Ramos (cell line): ENCODE data around the gene HDAC7.

ENCODE experiments used
- in situ Hi-C: fragments of 300-500 bp; cut with MboI; formaldehyde crosslinking; loops from one replicate; pipeline ENCODE4 v1.14.3; 2022; ENCODE audit warnings: low sequenced_read_pairs; ENCODE audit not compliant: unreplicated experiment

Gene HDAC7

DNA sequence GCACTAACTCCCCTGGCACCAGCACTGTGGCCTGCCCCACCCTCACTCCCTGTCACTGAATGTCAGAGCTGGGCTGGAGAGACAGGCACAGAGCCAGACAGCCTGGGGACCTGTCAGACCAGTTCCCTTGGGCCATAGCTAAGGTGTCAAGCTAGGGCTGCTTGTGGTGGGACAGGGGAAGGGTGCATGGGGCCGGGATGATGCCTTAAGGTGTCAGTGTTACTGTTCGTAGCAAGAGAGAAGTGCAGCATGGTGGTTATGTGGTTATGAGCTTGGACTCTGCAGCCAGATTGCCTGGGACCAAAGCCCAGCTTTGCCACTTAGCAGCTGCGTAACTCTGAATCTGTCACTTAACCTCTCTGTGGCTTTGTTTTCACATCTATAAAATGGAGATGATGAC is 64.8 kb downstream of the HDAC7 start:
- in situ Hi-C loops = no loop called here

DNA sequence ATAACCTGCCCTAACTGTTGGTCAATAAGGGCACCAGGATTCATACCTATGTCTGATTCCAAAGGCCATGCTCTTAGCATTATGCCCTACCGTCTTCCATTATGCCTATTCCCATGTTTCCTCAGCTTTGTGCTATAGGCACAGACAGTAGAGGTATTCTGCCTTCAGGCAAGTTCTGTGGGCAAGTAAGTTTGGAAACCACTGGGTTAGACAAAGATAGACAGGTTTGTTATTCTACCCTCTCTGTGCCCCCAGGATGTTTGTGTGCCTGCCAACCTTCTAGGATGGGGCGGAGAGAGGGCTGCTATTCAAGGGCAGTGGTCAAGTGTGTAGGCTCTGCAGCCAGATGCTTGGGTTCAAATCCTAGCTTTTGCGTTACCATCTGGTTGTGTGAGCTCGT is 65.6 kb downstream of the HDAC7 start:
- in situ Hi-C loops = no loop called here

DNA sequence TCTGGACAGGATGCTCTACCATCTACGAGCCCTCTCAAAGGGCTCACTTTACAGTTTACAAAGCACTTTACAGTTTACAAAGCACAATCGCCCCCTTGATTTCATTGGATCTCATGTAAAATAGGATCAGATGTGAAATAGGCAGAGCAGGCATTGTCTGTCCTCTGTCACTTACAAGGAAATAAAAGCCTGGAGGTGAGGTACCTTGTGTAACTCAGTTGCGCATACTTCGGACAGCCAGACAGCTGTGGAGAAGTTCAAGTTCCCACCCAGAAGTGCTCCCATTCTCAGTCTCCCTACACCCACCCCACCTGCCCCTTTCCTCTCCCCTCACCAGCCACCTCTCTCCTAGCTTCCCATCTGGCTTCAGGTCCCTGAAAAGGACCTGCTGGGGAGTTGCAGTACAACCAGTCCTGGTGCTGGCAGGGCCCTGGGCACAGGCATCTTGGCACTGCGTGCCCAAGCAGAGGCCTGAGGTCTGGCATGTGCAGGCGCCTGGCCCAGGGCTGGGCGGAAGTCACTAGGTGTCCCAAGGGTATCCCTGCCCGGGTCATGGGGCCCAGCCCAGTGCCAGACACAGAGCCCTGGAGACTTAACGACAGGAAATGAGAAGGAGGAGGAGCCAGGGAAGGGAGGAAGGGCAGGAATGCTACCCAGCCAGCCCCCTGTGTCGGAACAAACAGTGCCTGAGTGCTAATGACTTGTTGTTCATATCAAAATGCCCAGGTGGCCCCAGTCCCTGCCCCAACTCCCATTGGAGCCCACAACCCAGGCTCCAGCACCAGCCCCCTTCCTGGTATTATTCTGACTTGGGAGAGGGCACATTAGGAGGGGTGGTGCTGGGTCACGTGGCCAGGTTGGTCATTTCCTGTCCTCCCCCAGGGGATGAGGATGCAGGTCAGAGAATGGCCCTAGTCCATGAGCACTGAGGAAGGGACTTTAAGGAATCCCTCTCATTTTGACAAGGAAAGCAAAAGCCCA is 66.4 kb downstream of the HDAC7 start:
- in situ Hi-C loops = no loop called here

DNA sequence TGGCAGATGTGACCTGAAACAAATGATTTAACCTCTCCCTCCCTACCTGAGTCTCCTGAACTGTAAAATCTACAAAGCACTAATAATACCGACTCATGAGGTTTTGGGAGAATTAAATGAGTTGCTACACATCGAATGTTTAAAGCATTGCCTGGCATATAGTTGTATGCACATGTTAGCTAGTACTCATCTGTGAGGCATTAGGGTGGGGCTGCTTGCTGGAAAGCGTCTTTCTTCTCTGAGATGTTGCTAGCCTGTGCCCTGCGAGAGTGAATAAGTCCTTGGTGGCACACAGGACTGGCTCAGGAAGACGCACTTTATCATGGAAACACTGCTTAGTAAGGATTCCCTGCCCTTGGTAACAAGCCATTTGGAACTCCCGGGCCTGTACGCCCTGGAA is 67.2 kb downstream of the HDAC7 start:
- in situ Hi-C loops = no loop called here

DNA sequence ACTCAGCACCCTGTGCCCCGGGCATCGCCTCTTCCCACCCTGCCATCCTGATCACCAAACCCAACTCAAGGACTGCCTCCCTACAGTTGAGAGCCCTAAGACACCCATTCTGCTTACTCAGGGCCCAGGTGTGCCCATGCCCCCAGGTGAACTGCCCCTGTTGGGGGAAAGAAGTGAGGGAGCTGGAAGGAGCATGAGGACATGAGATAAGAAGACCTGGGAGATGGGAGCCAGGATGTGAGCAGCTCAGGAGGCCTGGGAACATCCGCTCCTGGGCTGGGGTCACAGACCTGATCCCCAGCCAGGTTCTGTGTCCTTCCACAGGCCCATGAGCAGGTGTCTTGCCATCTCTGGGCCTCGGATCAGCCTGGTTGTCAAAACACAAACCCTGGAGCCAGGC is 67.6 kb downstream of the HDAC7 start:
- in situ Hi-C loops = no loop called here

DNA sequence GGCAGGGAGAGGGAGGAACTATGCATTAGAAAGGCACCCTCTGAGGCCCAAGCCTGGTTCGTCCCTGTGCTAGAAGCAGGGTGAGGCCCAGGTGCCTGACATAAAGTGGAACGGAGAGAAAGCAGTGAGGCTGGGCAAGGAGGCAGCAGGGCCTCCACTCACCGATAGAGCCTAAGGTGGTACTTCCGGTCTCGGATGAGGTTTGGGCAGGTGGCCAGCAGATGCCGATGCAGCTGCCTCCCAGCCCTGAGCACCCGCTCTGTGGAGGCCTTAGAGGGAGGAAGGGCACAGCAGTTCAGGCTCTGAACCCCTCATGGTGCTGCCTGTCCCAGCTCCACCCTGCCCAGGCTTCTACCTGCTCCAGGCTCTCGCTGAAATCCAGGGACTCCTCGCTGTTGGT is 68.1 kb downstream of the HDAC7 start:
- in situ Hi-C loops = no loop called here

DNA sequence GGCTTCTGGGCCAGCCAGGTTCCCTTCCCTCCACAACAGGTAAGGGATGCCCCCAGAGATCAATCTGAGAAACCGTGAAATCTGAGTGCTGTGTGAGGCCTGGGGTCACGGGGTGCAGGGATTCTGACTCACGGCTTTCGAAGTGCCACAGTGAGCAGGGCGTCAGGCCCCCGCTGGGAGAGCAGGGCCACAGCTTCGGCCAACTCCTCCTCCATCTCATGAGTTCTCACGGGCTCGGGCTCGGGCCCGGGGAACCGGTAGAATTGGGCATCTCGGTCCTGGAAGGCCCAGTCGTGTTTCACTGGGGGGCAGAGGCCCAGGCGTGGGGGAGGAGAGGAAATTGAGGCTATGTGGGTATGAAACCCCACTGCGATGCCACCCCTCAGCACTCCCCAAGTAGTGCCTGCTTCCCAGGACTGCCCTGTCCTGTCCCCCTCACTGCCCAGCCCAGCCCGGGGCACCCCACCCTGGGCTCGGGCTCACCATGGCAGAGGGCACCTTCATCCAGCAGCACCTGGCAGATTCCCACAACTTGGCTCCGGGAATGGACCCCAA is 68.7 kb downstream of the HDAC7 start:
- in situ Hi-C loops = no loop called here

DNA sequence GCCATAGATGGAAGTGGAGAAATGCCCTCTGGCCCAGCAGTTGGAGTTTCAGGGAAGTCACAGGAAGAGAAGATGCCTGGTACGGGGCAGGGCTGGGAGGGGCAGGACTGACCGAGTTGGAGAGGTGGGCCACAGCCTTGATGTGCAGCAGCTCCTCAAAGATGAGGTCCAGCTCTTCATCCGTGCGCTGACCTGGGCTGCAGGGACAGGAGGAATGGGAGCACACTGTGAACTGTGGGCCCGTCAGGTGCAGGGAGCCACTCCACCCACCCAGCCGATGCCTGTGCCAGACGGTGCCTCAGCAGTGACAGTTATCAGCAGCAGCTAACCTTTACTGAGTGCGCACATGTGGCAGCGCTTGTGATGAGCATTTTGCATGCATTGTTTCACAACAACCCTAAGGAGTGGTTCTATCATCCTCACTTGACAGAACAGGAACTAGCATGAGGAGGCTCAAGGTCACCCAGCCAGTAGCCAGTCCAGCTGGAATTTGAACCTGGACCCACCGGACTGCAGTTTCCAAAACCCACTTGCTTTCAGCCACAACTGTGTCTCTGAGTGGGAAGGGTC is 69.4 kb downstream of the HDAC7 start:
- in situ Hi-C loops = no loop called here

DNA sequence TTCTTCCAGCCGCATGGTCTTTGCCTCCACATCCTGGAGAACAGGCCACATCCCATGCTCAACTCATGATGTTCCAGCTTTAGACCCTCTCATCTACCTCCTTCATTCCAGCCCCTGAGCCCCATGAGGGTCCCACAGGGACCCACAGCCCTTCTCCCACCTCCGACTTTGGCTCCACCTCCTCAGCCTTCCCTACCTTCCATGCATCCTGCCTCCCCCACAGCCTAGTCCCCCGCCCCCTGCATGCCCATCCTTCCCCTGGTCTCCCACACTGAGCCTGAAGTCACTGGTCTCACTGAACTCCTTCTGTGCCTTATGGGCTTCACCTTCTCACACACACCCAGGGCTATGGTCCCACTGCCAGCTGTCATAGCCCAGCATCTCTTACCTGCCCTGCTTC is 70.8 kb downstream of the HDAC7 start:
- in situ Hi-C loops = no loop called here

DNA sequence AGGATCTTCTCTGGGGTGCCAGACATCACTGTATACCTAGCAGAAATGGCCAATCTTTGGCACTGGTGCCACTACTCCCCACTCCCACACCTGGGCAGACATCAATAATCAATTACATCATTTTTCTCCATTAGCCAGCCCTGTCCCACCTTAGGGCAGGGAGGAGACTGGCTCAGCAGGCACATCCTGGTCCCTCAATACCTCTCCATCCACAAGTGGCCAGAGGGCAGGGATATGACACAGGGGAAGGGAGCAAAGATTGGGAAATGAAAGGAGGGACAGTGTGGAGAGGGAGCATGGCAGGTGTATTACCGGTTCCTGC is 71.2 kb downstream of the HDAC7 start:
- in situ Hi-C loops = no loop called here

DNA sequence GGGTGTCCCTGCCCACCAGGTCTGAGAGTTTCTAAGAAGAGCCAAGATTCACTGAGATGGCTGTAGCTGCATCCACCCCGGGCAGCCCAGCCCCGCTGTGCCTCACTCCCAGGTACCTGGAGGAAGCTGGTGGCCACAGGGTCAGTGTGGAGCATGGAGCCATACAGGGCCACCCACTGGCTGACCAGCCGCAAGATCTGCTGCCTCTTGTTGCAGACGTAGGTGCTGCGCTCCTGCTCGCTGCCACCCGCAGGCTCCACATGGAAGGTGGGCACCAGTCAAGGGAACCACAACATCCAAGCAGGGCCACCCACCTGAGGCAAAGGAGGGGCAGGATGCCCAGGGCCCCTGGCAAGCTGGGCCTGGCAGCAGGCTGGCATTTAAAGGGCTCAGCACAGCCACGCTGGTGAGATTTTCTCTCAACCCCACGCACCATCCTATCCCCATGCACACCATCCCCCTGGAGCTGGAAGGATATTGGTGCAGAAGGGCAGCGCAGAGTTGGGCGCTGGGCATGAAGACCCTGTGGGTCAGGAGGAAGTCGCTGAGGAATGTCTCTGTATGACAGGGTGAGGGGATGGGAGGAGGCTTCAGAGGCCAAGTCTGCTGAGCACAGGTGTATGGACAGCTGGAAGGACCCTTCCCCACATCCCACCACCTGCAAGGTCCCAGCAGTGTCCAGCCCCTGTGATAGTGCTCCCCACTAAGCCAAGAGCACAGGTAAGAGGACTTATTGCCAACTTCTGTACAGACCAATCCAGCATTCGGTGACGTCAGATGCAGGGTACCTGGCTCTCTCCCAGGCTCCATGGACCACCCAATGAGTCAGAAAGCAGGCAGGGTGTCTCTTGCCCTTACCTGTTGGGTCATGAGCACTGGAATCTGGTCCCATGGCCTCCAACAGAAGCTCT is 71.9 kb downstream of the HDAC7 start:
- in situ Hi-C loops = no loop called here

DNA sequence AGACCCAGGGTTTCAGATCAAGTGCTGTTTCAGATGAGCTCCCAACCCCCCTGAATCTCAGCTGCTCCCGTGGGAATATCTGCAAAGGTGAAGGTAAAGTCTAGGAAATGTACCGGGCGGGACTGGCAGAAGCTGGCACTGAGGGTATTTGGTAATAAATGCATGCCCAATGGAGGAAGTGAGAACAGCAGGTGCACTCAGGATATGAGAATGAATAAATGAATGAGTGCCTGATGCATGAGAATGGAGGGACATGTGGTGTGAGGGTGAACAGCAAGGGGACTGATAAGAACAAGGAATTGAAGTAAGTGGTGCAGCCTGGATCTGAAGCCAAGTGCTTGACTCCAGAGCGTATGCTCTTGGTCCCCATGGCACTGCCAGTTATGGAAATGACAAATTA is 72.6 kb downstream of the HDAC7 start:
- in situ Hi-C loops = no loop called here

DNA sequence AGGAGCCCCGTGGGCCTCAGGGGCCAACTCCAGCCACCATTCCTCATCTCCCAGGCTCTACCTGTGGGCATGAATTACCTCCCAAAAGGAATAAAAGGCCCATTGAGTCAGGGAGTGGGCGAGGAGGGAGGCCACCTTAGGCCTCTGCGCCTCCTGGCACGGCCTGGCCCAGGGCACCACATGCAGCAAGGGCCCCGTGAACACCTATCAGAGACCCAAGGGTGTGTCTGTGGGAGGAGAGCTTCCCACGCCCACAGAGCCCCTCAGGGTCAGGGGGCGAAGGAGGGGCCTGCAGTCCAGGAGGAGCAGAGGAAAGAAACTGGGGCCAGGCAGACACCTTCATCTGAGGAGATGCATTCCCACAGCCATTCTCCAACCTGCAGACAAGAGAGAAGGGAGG is 73.2 kb downstream of the HDAC7 start:
- in situ Hi-C loops = no loop called here

DNA sequence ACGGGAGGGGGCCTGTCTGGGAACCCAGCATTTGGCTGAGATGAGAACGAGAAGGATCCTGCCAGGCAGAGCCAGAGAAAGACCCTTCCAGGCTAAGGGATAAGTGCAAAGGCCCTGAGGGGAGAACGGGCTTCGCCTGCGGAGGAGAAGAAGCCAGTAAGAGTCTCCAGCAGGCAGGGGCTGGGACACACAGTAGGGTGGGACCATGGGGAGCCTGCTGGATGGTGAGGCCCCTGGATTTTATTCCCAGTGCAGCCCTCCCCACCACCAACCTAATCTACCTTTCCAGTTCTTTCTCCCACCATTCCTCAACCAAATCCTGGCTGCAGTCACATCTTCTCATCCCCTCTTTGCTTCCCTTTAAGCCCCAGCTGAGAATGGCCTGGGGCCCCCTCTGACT is 73.6 kb downstream of the HDAC7 start:
- in situ Hi-C loops = no loop called here

DNA sequence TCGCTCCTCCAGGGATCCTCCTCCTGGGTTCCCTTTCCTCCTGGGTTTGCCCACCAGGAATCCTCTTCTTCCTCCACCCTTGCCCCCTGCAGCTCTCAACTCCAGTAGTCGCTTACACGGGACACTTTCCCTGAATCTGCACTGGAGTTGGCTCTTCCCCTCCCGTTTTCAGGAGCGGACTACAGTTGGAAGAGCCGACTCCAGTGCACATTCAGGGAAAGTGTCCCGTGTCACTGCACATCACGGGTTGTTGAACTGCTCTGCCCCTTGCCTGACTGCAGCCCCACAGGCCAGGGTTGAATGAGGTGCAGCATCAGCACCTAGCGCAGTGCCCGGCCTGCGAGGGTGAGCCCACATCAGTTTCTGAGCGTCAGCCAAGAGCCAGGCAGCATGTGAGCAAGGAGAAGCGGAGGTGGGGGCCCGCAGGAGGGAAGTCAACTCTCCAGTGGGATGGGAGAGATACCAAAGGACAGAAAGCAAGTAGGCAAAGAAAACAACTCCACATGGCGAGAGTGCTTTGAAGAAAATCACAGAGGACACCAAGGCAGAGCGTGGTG is 74.1 kb downstream of the HDAC7 start:
- in situ Hi-C loops = no loop called here

DNA sequence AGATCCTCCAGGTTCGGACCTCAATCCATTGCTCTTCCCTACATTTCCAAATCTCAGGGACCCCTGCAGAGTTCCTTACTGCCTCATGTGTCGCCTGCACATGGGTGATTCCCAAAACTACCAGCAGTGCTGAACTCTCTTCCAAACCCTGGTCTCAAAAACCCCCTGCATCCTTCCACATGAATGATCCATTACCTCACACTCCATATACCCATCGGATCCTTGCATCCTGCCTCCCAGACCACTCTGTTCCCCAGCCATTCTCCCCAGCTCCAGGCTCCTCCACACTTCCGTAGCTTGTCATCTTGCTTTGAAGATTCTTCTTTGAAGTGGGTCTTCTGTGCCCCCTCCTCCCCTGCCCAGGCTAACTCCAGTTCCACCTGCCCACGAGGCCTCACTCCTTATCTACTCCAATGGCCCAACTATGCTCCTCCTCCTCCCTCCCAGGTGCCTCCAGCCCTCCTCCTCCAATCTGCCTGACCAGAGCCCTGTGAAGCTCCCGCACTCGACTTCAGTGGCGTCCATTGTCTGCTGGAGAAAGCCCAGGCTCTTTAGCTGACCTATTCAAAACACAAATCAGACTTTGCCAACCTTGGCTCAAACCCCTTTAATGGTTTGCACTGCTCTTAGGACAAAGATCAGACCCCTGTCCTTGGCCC is 74.8 kb downstream of the HDAC7 start:
- in situ Hi-C loops = no loop called here

DNA sequence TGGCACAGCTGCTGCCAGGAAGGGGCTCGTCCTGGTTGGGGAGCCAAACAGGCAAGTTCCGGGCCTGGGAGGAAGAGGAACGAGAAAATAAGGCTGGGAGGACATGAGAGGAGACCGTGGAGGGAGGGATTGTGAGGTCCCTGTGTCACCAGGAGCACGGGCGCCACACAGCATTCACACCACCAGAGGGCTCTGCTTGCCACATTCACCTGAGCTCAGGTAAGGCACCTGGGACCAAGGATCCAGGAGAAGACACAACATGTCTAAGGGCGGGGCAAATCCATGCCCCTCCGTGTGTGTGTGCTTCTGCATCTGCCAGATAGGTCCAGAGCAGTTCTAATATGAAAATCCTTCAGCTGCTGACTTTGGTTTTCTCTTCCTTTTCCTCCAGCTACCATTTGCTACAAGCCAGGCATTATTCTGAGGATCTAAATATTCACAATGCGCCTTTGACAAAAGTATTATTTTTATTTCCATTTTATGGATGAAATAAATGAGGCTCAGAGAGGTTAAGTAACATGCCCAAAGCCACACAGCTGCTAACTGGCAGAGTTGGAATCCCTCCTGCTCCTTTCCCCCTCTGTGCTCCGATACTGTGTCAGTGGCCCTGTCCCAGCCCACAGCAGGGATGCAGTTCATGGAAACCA is 75.6 kb downstream of the HDAC7 start:
- in situ Hi-C loops = no loop called here

DNA sequence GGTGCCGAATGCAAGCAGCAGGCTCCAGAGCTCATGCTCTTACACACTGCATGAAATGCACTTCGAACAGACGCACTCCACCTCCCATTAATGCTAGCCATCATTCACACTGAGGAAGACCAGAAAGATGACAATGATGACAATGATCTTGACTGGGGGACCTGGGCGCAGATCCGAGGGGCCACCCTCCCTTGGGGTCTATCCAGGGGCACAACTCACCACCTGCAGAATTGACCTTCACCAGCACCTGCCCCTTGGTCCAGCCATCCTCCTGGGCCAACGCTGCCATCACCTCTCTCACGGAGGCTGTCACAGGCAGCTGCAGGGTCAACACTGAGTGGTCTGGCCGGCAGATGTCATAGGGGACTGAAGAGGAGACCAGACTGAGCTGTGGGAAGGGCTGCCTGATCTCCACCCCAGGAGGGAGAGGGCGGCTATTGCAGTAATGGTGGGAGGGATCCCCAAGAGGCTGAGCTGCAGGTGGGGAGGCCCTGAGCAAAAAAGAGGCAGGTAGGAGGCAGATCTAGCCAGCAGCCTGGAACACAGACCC is 76.3 kb downstream of the HDAC7 start:
- in situ Hi-C loops = no loop called here

DNA sequence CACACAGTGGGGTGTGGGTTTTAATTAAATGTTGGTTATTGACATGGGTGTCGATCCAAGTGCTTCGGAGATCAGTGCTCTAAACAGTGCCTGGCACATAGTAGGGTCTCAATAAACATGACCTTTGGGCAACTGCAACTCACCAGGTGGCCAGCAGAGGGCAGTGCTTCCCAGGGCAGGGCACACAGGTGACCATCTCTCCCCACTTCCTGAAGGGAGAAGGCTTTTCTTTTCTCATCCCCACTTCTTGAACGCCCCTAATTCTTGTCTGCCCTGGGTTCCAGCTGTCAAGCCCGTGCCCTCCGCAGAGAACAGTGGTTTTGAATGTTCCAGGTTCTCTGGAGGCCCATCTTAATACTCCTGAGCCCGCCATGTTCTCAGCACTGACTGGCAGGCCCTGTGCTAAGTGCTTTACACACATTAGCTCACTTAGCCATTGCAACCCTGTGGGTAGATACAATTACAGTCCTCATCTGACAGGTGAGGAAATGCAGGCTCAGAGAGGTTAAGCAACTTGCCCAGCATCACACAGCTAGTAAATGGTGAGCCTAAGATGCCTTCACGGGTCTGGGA is 77.4 kb downstream of the HDAC7 start:
- in situ Hi-C loops = no loop called here
